Kidney (tissue), 14 donors: ENCODE measurements around the gene MAD1L1. TPM values are rescaled to one million over a fixed set of nuclear protein-coding genes. Genes with fewer than 3 reads are reported as not detected.

Experiments
- DNase-seq, 5 donors: peaks; one replicate each; pipeline ENCODE4 v3.0.0-alpha.2; 2013 to 2020
- FAIRE-seq: peaks from 2 replicates; lab custom pipeline; 2012; peaks lifted over from hg19 to GRCh38; lab: Jason Lieb, UNC
- H3K27ac ChIP-seq, 2 donors: one replicate each; pipeline ENCODE4 v1.7.0; 2013; ENCODE audit warnings: low read depth in 2 of 2, low read length in 2 of 2, inconsistent platforms in 1 of 2
- H3K27me3 ChIP-seq: one replicate; pipeline ENCODE4 v1.7.1; 2013; ENCODE audit warnings: low read length, inconsistent platforms; ENCODE audit not compliant: control insufficient read depth, insufficient read depth
- H3K36me3 ChIP-seq, 3 donors: one replicate each; pipeline versions ENCODE4 v1.7.0 to v1.7.1; 2013; ENCODE audit warnings: low read length in 3 of 3, control low read depth in 1 of 3, inconsistent platforms in 1 of 3; ENCODE audit not compliant: insufficient read depth in 3 of 3, control insufficient read depth in 2 of 3
- H3K4me1 ChIP-seq, 3 donors: one replicate each; pipeline versions ENCODE4 v1.7.0 to v1.7.1; 2013; ENCODE audit warnings: low read length in 3 of 3, inconsistent platforms in 1 of 3, low read depth in 1 of 3; ENCODE audit not compliant: control insufficient read depth in 2 of 3, insufficient read depth in 2 of 3
- H3K4me3 ChIP-seq, 3 donors: one replicate each; pipeline versions ENCODE4 v1.7.0 to v1.8.1; 2013; ENCODE audit warnings: low read length in 3 of 3, control low read depth in 1 of 3, inconsistent platforms in 1 of 3
- H3K9ac ChIP-seq, 3 donors: one replicate each; pipeline versions ENCODE4 v1.7.0 to v1.7.1; 2013; ENCODE audit warnings: low read length in 3 of 3, control low read depth in 1 of 3, inconsistent platforms in 1 of 3
- H3K9me3 ChIP-seq, 3 donors: one replicate each; pipeline versions ENCODE4 v1.7.0 to v1.7.1; 2013; ENCODE audit warnings: low read length in 3 of 3, control low read depth in 1 of 3, inconsistent platforms in 1 of 3; ENCODE audit not compliant: control insufficient read depth in 2 of 3, insufficient read depth in 1 of 3
- CTCF ChIP-seq: IDR thresholded peaks from 3 replicates; pipeline ENCODE4 v1.5.1; 2012; ENCODE audit warnings: mild to moderate bottlenecking, moderate library complexity, borderline replicate concordance; ENCODE audit not compliant: insufficient read depth; ENCODE audit errors: extremely low read depth
- intact Hi-C: fragments of 100-400 bp; cut with DNase I; formaldehyde crosslinking; loops from one replicate; pipeline ENCODE4 v1.11.1; 2022
- polyA plus RNA-seq: library from polyadenylated mRNA; stranded (reverse); fragments of 350-450 nt; fragmentation: Illumina TruSeq; extraction: RNeasy Lipid Tissue Mini Kit (QIAGEN cat#74804); gene quantifications from one replicate; pipeline ENCODE4 v1.2.3, GENCODE V29; 2014; ENCODE audit warnings: low read depth, low replicate concordance; ENCODE audit not compliant: insufficient read depth
- total RNA-seq: library from RNA; stranded (reverse); fragmentation: NEBNext Ultra II Directional; extraction: Animal tissue kit (Norgen Biotek cat#: 25700); gene quantifications from one replicate; pipeline ENCODE4 v1.2.1, GENCODE V29; 2021
- donor health status: control.
- donor health status: control.
- donor health status: control.
- donor health status: control.
- donor health status: control.
- donor health status: DM: yes; HTN: yes; CAD: no.
- donor health status: Normal renal cell carcinoma (clear cell type).

MAD1L1 gene
- total and polyA plus RNA-seq, 2 donors from 2014 or later: 33.2 to 45.2 TPM

GRCh38 chr7:1985936-1986335, 246.8 kb downstream of the MAD1L1 start:
- FAIRE-seq (no peak), DNase-seq (no peak)
- Histone ChIP-seq H3K4me1 (no peaks in the 10 kb centered on the region), H3K4me3 (no peak overlapping the region), H3K27ac (no peak overlapping the region), H3K36me3 (no peaks in the 10 kb centered on the region), H3K27me3 (no peaks in the 10 kb centered on the region), H3K9ac (no peak overlapping the region), H3K9me3 (no peaks in the 10 kb centered on the region)
- intact Hi-C loops: no loop called here
- TF ChIP-seq CTCF: no peak

DNA sequence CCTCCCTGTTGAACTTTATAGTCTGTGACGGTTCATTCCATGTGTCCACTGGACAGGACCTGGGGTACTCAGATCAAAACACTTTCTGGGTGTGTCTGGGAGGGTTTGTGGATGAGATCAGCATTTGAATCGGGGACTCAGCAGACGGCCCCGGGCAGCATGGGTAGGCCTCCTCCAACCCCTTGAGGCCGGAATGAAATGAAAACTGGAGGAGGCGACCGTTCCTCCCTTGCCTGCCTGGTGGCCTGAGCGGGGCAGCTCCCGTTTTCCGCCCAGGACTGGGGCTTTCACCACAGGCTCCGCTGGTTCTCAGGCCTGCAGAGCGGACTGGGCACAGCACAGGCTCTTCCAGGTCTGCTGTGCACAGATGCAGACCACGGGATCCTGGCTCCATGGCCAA, 247.7 kb downstream of the MAD1L1 start:
- intact Hi-C loops: no loop called here
- H3K27ac ChIP-seq: no peak overlapping the region

GRCh38 chr7:1981878-1982230, 250.9 kb downstream of the MAD1L1 start:
- Histone ChIP-seq H3K9me3 (no peaks in the 10 kb centered on the region), H3K9ac (no peak overlapping the region), H3K4me1 (no peaks in the 10 kb centered on the region), H3K36me3 (no peaks in the 10 kb centered on the region), H3K4me3 (no peak overlapping the region), H3K27ac (no peak overlapping the region), H3K27me3 (no peaks in the 10 kb centered on the region)
- no peak for TF ChIP-seq CTCF
- FAIRE-seq: no peak
- DNase-seq: peak in 1 of 5 donors; percentile 37
- intact Hi-C loops: no loop called here

More for the DNA sequence above, 247.7 kb downstream of the MAD1L1 start:
- Histone ChIP-seq H3K4me1 (no peaks in the 10 kb centered on the region), H3K4me3 (no peak overlapping the region), H3K36me3 (no peaks in the 10 kb centered on the region), H3K27me3 (no peaks in the 10 kb centered on the region), H3K9ac (no peak overlapping the region), H3K9me3 (no peaks in the 10 kb centered on the region)
- DNase-seq (peak in 4 of 5 donors; percentile 42 to 54 (median 48)), FAIRE-seq (no peak)
- TF ChIP-seq CTCF: no peak

DNA sequence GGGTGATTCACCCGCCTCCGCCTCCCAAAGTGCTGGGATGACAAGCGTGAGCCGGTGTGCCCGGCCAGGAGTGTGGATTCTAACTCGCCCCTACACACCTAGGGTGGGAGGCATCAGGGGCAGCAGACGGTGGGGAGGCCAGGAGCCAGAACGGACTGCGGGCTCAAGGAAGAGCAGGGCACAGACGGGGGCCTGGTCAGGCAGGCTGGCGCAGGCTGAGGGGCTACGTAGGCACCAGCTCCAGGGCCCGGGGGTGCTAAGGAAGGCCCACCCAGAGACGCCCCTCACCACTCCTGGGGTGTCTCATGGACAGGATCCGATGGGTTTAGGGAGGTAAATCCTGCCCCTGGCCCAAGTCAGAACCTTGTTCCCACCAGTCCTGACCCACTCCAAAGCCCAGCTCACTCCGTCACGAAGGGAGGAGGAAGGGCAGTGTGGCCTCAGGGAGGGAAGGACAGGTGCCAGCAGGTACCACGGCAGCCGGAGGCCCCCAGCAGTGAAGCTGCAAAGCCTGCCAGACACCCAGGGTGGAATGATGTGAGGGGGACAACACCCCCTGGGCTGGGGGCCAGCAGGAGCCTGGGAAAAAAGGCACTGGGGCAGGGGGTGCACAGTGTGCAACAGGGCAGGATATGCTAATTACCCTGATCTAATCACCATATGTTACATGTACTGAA, 251.4 kb downstream of the MAD1L1 start:
- TF ChIP-seq CTCF: no peak
- Histone ChIP-seq H3K4me1 (no peaks in the 10 kb centered on the region), H3K9me3 (no peaks in the 10 kb centered on the region), H3K27ac (no peak overlapping the region), H3K36me3 (no peaks in the 10 kb centered on the region), H3K9ac (no peak overlapping the region), H3K4me3 (no peak overlapping the region), H3K27me3 (no peaks in the 10 kb centered on the region)
- intact Hi-C loops: no loop called here
- DNase-seq: peak in 1 of 5 donors; percentile 52
- FAIRE-seq: no peak
